Measurements from ENCODE around the gene EYA4. TPM values are rescaled to one million over a fixed set of nuclear protein-coding genes. Genes with fewer than 3 reads are reported as not detected.

EYA4 gene
- total and polyA plus RNA-seq, 8 donors = 0.03 to 16.3 (median 0.87) TPM; not detected in 1

GRCh38 chr6:133404151-133404550 is 163.0 kb downstream of the EYA4 start:
- Histone ChIP-seq H3K9me3 (no peaks in the 10 kb centered on the region), H3K27ac (no peak overlapping the region), H3K4me1 (no peaks in the 10 kb centered on the region), H3K27me3 (no peaks in the 10 kb centered on the region), H3K36me3 (no peaks in the 10 kb centered on the region), H3K4me3 (no peak overlapping the region)
- WGBS, 5 donors = 66 to 83% (median 72%) methylated on average over 2 of the region's 2 CpGs
- intact Hi-C loops (cut with DNase I; ENCODE audit: low total_unique reads) = no loop called here
- TF ChIP-seq POLR2A (IDR thresholded peaks at IDR 0.05) (no peak), POLR2AphosphoS5 (IDR thresholded peaks at IDR 0.05) (no peak), CTCF (IDR thresholded peaks at IDR 0.05) (no peak), EP300 (IDR thresholded peaks at IDR 0.05) (no peak)
- DNase-seq = no peak

- no peak overlapping the region for H3K27ac ChIP-seq
- no peaks in the 10 kb centered on the region for H3K4me1 ChIP-seq
- intact Hi-C loops (cut with DNase I; ENCODE audit: low total_unique reads) = no loop called here
- no peak for DNase-seq
- H3K4me3 ChIP-seq = no peak overlapping the region
- TF ChIP-seq CTCF (IDR thresholded peaks at IDR 0.05) (no peak), POLR2AphosphoS5 (IDR thresholded peaks at IDR 0.05) (no peak), EP300 (IDR thresholded peaks at IDR 0.05) (no peak), POLR2A (IDR thresholded peaks at IDR 0.05) (no peak)
- no peaks in the 10 kb centered on the region for H3K9me3 ChIP-seq
- WGBS, 5 donors = 91 to 95% (median 93%) methylated on average over 8 of the region's 8 CpGs
- no peaks in the 10 kb centered on the region for H3K36me3 ChIP-seq
- no peaks in the 10 kb centered on the region for H3K27me3 ChIP-seq
These were observed 163.6 kb downstream of the EYA4 start for GRCh38 chr6:133404728-133405127.

- H3K36me3 ChIP-seq = no peaks in the 10 kb centered on the region
- DNase-seq = no peak
- WGBS, 5 donors = 78 to 89% (median 87%) methylated on average over 3 of the region's 3 CpGs
- intact Hi-C loops (cut with DNase I; ENCODE audit: low total_unique reads) = no loop called here
- no peak for TF ChIP-seq POLR2AphosphoS5 (IDR thresholded peaks at IDR 0.05)
- no peak for TF ChIP-seq EP300 (IDR thresholded peaks at IDR 0.05)
- TF ChIP-seq POLR2A (IDR thresholded peaks at IDR 0.05) = no peak
- TF ChIP-seq CTCF (IDR thresholded peaks at IDR 0.05) = no peak
- no peaks in the 10 kb centered on the region for H3K4me1 ChIP-seq
- H3K9me3 ChIP-seq = no peaks in the 10 kb centered on the region
- no peaks in the 10 kb centered on the region for H3K27me3 ChIP-seq
- H3K27ac ChIP-seq = no peak overlapping the region
- no peak overlapping the region for H3K4me3 ChIP-seq
These were observed 166.4 kb downstream of the EYA4 start for GRCh38 chr6:133407320-133408100.

DNA sequence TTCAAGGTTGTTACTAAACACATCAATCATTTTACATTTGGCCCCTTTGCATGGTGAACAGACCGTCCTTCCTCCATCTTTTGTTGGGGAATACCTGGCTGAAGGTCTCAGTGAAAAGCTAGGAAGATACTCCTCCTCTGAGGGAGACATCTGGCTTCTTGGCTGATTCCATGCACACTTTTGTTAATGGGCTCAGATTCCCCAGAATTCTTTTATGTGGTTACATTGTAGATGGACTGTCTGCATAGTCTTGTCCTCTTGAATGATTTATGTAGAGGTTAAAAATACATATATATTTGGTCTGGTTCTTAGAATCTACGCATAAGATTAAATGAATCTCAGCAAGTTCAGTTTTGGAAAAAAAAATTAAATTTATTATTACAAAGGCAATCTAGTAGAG is 167.0 kb downstream of the EYA4 start:
- WGBS, 5 donors = 83 to 92% (median 83%) methylated on average over 2 of the region's 2 CpGs
- Histone ChIP-seq H3K36me3 (no peaks in the 10 kb centered on the region), H3K4me3 (no peak overlapping the region), H3K27ac (no peak overlapping the region), H3K4me1 (no peaks in the 10 kb centered on the region), H3K27me3 (no peaks in the 10 kb centered on the region), H3K9me3 (no peaks in the 10 kb centered on the region)
- intact Hi-C loops (cut with DNase I; ENCODE audit: low total_unique reads) = no loop called here
- DNase-seq = no peak
- no peak for TF ChIP-seq POLR2A (IDR thresholded peaks at IDR 0.05)
- TF ChIP-seq EP300 (IDR thresholded peaks at IDR 0.05) = no peak
- TF ChIP-seq POLR2AphosphoS5 (IDR thresholded peaks at IDR 0.05) = no peak
- TF ChIP-seq CTCF (IDR thresholded peaks at IDR 0.05) = no peak
